Fibroblast of villous mesenchyme (primary cell): ENCODE data around the gene PAQR7. TPM values are rescaled to one million over a fixed set of nuclear protein-coding genes. Genes with fewer than 3 reads are reported as not detected.

Experiments used
- DNase-seq: peaks from one replicate; pipeline ENCODE4 v3.0.0-alpha.2; 2010; ENCODE audit warnings: low read depth
- H3K4me3 ChIP-seq: 2 replicates; pipeline ENCODE4 v1.5.1; 2011; ENCODE audit warnings: low read depth, mild to moderate bottlenecking, low read length
- total RNA-seq: library from RNA; depleted of rRNA; stranded (reverse); fragments of >200 nt; gene quantifications from 2 replicates; pipeline ENCODE4 v1.2.3, GENCODE V29; 2012
- TF ChIP-seq, protein P1 (sequence below): IDR thresholded peaks from 2 replicates; pipeline ENCODE4 v1.5.1; 2012; ENCODE audit warnings: low read depth, mild to moderate bottlenecking, low read length; ENCODE audit not compliant: insufficient read depth

The PAQR7 gene
- total RNA-seq, 1 donor: 16.0 TPM

DNA sequence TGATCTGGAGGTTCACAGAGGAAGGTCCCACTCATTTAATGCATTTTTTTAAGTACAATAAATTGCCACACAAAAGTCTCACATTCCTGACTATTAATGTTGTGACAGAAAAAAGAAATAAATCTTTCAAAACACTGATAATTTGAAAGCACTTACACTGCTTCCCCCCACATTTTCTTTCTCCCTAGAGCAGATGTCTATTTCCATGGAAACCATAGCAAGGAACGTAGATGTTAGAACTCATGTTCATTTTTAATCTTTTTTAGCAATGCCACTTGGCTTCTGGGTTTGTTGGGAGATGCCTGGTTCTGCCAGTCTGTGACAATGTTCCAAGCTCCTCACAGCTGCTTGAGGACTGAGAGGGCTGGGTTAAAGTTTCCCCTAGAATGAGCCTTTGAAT, 32.7 kb upstream of the PAQR7 start:
- DNase-seq: no peak
- no peak overlapping the region for H3K4me3 ChIP-seq
- TF ChIP-seq, protein P1, sequence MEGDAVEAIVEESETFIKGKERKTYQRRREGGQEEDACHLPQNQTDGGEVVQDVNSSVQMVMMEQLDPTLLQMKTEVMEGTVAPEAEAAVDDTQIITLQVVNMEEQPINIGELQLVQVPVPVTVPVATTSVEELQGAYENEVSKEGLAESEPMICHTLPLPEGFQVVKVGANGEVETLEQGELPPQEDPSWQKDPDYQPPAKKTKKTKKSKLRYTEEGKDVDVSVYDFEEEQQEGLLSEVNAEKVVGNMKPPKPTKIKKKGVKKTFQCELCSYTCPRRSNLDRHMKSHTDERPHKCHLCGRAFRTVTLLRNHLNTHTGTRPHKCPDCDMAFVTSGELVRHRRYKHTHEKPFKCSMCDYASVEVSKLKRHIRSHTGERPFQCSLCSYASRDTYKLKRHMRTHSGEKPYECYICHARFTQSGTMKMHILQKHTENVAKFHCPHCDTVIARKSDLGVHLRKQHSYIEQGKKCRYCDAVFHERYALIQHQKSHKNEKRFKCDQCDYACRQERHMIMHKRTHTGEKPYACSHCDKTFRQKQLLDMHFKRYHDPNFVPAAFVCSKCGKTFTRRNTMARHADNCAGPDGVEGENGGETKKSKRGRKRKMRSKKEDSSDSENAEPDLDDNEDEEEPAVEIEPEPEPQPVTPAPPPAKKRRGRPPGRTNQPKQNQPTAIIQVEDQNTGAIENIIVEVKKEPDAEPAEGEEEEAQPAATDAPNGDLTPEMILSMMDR: no peak

DNA sequence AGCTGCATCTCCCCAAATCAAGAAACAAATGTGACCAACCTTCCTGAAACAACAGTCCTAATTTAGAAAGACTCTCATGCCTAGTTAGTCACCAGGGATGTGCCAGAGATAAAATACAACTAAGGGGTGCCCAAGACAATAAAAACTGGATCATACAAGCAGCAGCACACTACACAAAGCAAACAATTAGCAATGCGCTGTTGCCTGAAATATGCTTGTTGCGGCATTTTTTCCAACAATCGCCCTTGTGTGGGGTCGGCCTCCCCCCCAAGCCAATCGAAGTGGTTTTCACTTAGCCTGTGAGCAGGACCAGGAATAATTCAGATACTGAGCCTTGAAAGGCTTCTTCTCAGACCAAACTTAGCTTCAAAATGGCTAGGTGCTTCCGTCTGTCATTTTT, 32.1 kb upstream of the PAQR7 start:
- no peak overlapping the region for H3K4me3 ChIP-seq
- no peak for DNase-seq
- TF ChIP-seq, protein P1: no peak

DNA sequence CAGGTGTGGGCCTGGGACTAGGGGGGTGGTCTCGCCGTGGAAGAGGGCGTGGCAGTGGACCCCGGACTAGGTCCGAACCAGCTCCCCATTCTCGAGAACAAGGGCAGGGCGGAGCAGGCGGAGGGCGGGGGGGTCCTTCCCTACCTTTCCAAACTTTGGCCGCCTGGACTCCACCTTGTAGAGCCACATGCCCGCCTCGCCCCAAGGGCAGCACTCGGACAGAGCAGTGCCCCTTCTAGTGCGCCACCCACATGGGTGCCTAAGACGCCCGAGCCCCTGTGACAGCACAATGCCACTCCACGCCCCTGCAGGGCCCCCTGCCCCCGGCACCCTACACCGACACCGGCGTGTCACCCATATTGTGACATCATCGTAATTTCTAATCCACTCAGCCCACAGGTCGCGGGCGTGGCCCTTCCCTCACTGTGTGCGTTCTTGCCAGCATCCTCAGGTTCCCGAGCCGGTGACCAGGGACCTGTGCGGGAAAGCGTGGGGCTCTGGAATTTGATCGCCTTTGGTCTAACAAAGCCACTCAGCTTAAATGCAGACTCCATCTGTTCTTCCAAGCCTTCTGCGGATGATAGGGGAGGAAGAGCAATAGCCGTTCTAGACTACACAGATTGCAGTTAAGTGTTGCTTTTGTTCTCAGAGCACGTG, 31.3 kb upstream of the PAQR7 start:
- TF ChIP-seq, protein P1: no peak
- peak overlapping the region; percentile 83 for H3K4me3 ChIP-seq
- DNase-seq: no peak

DNA sequence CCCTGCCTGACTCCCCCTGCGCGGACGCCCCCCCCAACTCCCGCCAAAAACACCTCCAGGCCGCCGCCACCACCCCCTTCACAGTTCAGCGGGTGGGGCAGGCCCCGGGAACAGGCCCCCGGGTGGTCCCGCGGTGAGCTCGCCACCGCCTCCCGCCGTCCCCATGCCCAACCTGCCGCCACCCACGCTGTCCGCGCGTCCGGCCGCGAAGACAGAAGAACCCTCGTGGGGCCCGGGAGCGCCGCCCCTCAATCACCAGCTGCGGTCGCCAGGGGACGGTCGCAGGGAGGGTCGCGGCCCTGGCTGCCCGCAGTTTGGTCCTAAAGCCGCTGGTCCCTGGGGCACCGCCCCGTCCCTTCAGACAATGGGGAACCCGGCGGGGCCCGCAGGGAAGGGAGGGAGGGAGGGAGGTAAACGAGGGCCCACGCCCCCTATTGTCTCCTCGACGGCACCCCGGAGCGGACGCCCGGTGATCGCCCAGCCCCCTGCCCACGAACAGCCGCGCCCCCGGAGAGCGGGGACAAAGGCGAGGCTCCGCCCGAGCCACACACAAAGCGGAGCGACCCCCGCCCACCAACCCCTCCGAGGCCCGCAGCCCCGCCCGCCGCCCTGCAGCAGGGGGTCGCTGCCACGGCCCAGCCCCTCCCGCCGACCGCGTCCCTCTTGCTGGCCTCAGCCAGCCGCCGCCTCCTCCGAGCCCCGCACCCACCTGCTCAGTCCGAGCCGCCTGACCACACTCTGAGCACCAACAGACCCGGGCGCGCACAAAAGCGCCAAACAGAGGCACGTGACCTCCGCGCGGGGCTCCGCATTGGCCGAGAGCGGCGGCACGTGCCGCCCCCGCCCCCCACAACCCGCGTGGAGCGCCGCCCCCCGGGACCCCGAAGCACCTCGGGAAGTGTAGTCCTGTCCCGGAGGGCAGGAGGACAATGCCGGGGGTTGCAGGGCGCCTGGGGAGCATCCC, 30.5 kb upstream of the PAQR7 start, which contains the start of gene STMN1:
TSS of gene STMN1 (minus strand) at position 740 of the 964 bp plus-strand sequence. CDS start 1,743 bp downstream, outside the sequence.
- peak; percentile 85 for DNase-seq

DNA sequence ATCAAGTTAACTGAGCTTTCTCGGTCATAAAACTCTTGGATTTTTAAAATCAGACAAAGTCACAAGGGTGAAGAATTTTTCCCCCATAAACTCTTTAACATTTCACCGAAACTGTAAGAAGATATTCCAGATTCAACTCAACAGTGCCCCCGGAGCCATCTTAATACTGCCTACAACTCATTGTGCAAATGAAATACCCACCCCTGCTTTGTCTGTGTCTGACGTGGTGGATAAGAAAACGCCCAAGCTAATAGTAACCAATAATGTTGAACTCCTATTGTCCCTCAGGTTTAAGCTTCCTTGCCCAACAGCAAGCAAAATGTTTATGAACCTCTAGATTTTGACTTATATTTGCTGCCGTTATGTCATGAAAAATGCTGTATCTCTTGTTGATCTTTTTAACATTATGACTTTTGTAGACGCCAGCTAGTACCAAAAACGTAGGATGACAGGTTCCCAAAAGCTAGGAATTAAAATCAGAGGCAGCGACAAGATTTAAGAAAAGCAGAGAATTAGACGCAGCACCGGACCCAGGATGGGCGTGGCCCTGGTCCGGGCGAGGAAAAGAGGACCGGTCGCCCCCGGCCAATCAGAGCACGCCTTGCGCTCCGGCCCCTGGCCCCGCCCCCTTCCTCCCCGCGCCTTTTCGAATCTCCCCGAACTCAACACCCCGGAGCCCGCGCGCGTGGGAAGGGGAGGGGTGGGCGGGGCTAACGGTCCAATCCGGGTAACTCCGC, 29.6 kb upstream of the PAQR7 start:
- DNase-seq: peak; percentile 87
- TF ChIP-seq, protein P1: peak; percentile 5

More for the DNA sequence above, 30.5 kb upstream of the PAQR7 start, which contains the start of gene STMN1:
- H3K4me3 ChIP-seq: peak within 1 kb of the TSS; percentile 83
- TF ChIP-seq, protein P1: no peak

DNA sequence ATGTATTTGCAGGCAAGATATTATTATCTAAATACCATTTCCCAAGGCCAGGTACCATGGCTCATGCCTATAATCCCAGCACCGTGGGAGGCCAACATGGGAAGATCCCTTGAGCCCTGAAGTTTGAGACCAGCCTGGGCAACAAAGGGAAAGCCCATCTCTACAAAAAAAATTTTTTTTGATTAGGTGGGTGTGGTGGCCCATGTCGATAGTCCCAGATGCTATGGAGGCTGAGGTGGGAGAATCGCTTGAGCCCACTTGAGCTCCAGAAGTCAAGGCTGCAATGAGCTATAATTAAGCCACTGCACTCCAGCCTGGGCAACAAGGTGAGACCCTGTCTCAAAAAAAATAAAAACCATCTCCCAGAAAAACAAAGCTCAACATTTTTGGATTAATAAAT, 28.5 kb upstream of the PAQR7 start:
- peak overlapping the region; percentile 83 for H3K4me3 ChIP-seq
- DNase-seq: no peak
- TF ChIP-seq, protein P1: no peak

More for the DNA sequence above, 29.6 kb upstream of the PAQR7 start:
- peak overlapping the region; percentile 83 for H3K4me3 ChIP-seq
